HG03280 (cell line): ENCODE data around the gene ZNRF2.
"Not testable (repeated sequence)": the region's sequence is repeated elsewhere in the genome, so short reads cannot be mapped to it uniquely, and the experiment has no call there.

Source experiments
- ATAC-seq: cut with Tn5 transposase; IDR thresholded peaks from one replicate; pipeline ENCODE4 v1.9.1; 2021; ENCODE audit warnings: mild to moderate bottlenecking, moderate library complexity; ENCODE audit not compliant: unreplicated experiment

Gene ZNRF2

GRCh38 chr7:30286749-30287148 is 2.4 kb downstream of the ZNRF2 start:
- no peak for ATAC-seq

GRCh38 chr7:30287625-30288024 is 3.2 kb downstream of the ZNRF2 start:
- not testable (repeated sequence) for ATAC-seq

GRCh38 chr7:30289634-30290033 is 5.2 kb downstream of the ZNRF2 start:
- not testable (repeated sequence) for ATAC-seq

- not testable (repeated sequence) for ATAC-seq
Observed at GRCh38 chr7:30290317-30290716, 5.9 kb downstream of the ZNRF2 start.

GRCh38 chr7:30292416-30293038 is 8.1 kb downstream of the ZNRF2 start:
- not testable (repeated sequence) for ATAC-seq

- not testable (repeated sequence) for ATAC-seq
Observed at GRCh38 chr7:30296304-30296703, 11.9 kb downstream of the ZNRF2 start.

GRCh38 chr7:30297499-30297898 is 13.1 kb downstream of the ZNRF2 start:
- not testable (repeated sequence) for ATAC-seq

GRCh38 chr7:30298409-30298808 is 14.0 kb downstream of the ZNRF2 start:
- ATAC-seq = not testable (repeated sequence)

- ATAC-seq = no peak
Observed at GRCh38 chr7:30301751-30302150, 17.4 kb downstream of the ZNRF2 start.

- ATAC-seq = no peak
Observed at GRCh38 chr7:30302656-30303311, 18.4 kb downstream of the ZNRF2 start.

GRCh38 chr7:30303312-30304039 is 19.1 kb downstream of the ZNRF2 start:
- peak; percentile 53 for ATAC-seq

- no peak for ATAC-seq
Observed at GRCh38 chr7:30304177-30304884, 19.9 kb downstream of the ZNRF2 start.

GRCh38 chr7:30306976-30307375 is 22.6 kb downstream of the ZNRF2 start:
- ATAC-seq = no peak

GRCh38 chr7:30308389-30308788 is 24.0 kb downstream of the ZNRF2 start:
- no peak for ATAC-seq

GRCh38 chr7:30309302-30309701 is 24.9 kb downstream of the ZNRF2 start:
- no peak for ATAC-seq

GRCh38 chr7:30309842-30310435 is 25.5 kb downstream of the ZNRF2 start:
- ATAC-seq = no peak

- ATAC-seq = no peak
Observed at GRCh38 chr7:30310674-30311362, 26.4 kb downstream of the ZNRF2 start.

GRCh38 chr7:30312178-30312577 is 27.8 kb downstream of the ZNRF2 start:
- ATAC-seq = no peak

GRCh38 chr7:30313348-30313747 is 29.0 kb downstream of the ZNRF2 start:
- ATAC-seq = no peak

- ATAC-seq = no peak
Observed at GRCh38 chr7:30313793-30314192, 29.4 kb downstream of the ZNRF2 start.
